Fibroblast of the conjunctiva (primary cell): ENCODE measurements around the gene TEKT3.

ENCODE experiments used
- DNase-seq: peaks from one replicate; pipeline ENCODE4 v3.0.0-alpha.2; 2010; ENCODE audit warnings: low read depth

The TEKT3 gene

GRCh38 chr17:15291674-15292361 is 49.6 kb downstream of the TEKT3 start:
- DNase-seq, result no peak

GRCh38 chr17:15290605-15291004 is 50.8 kb downstream of the TEKT3 start:
- no peak for DNase-seq

GRCh38 chr17:15289285-15290183 is 51.9 kb downstream of the TEKT3 start:
- no peak for DNase-seq

- DNase-seq, result no peak
These were observed 52.5 kb downstream of the TEKT3 start for GRCh38 chr17:15288859-15289258.

GRCh38 chr17:15287538-15288267 is 53.7 kb downstream of the TEKT3 start:
- no peak for DNase-seq

GRCh38 chr17:15285466-15285865 is 55.9 kb downstream of the TEKT3 start:
- no peak for DNase-seq

- no peak for DNase-seq
These were observed 56.9 kb downstream of the TEKT3 start for GRCh38 chr17:15284537-15284936.

- DNase-seq, result no peak
These were observed 57.3 kb downstream of the TEKT3 start for GRCh38 chr17:15284107-15284506.

- DNase-seq, result no peak
These were observed 59.5 kb downstream of the TEKT3 start for GRCh38 chr17:15281909-15282308.

- DNase-seq, result no peak
These were observed 62.4 kb downstream of the TEKT3 start for GRCh38 chr17:15278924-15279477.

GRCh38 chr17:15278380-15278779 is 63.0 kb downstream of the TEKT3 start:
- no peak for DNase-seq

- no peak for DNase-seq
These were observed 67.4 kb downstream of the TEKT3 start for GRCh38 chr17:15274017-15274416.

- peak; percentile 77 for DNase-seq
These were observed 68.1 kb downstream of the TEKT3 start for GRCh38 chr17:15273141-15273793.

GRCh38 chr17:15271741-15272140 is 69.7 kb downstream of the TEKT3 start:
- no peak for DNase-seq

- no peak for DNase-seq
These were observed 70.6 kb downstream of the TEKT3 start for GRCh38 chr17:15270628-15271381.

- no peak for DNase-seq
These were observed 71.7 kb downstream of the TEKT3 start for GRCh38 chr17:15269780-15270089.

- no peak for DNase-seq
These were observed 72.2 kb downstream of the TEKT3 start for GRCh38 chr17:15269087-15269779.

- no peak for DNase-seq
These were observed 72.9 kb downstream of the TEKT3 start for GRCh38 chr17:15268461-15268860.

- no peak for DNase-seq
These were observed 73.4 kb downstream of the TEKT3 start for GRCh38 chr17:15267996-15268395.

GRCh38 chr17:15266325-15267125 is 74.9 kb downstream of the TEKT3 start:
- no peak for DNase-seq
